Fibroblast of skin of back (primary cell): ENCODE measurements around the gene AHCTF1.

Source experiments
- DNase-seq: peaks from one replicate; pipeline ENCODE4 v3.0.0-alpha.2; 2013

AHCTF1 gene

GRCh38 chr1:246798606-246799496 lies 132.9 kb downstream of the AHCTF1 start:
- no peak for DNase-seq

- DNase-seq = no peak
These were observed 133.6 kb downstream of the AHCTF1 start for GRCh38 chr1:246798107-246798506.

GRCh38 chr1:246797597-246797996 lies 134.2 kb downstream of the AHCTF1 start:
- no peak for DNase-seq

GRCh38 chr1:246797157-246797556 lies 134.6 kb downstream of the AHCTF1 start:
- DNase-seq = no peak

- no peak for DNase-seq
These were observed 135.6 kb downstream of the AHCTF1 start for GRCh38 chr1:246795906-246796694.

GRCh38 chr1:246794828-246795671 lies 136.7 kb downstream of the AHCTF1 start:
- DNase-seq = peak; percentile 58

- DNase-seq = peak; percentile 6
These were observed 137.5 kb downstream of the AHCTF1 start for GRCh38 chr1:246794048-246794827.

- no peak for DNase-seq
These were observed 138.3 kb downstream of the AHCTF1 start for GRCh38 chr1:246793356-246793896.

- no peak for DNase-seq
These were observed 139.1 kb downstream of the AHCTF1 start for GRCh38 chr1:246792603-246793002.

GRCh38 chr1:246791303-246791918 lies 140.3 kb downstream of the AHCTF1 start:
- DNase-seq = no peak

- DNase-seq = no peak
These were observed 140.9 kb downstream of the AHCTF1 start for GRCh38 chr1:246790833-246791232.

- DNase-seq = no peak
These were observed 141.4 kb downstream of the AHCTF1 start for GRCh38 chr1:246790364-246790763.

GRCh38 chr1:246789454-246790339 lies 142.1 kb downstream of the AHCTF1 start:
- no peak for DNase-seq
